Pancreas (tissue), 10 donors: ENCODE data around the gene CHGA. TPM values are rescaled to one million over a fixed set of nuclear protein-coding genes. Genes with fewer than 3 reads are reported as not detected.
A peak's percentile ranks its signal among the peaks of the same experiment; 100 is the strongest.

ENCODE experiments used
- ATAC-seq, 4 donors: fragments of 200-7000 bp; cut with Tn5 transposase; one replicate each; pipeline versions ENCODE4 v1.8.0 to v1.9.1; 2020; ENCODE audit warnings: mild to moderate bottlenecking in 4 of 4, moderate library complexity in 4 of 4
- DNase-seq, 6 donors: peaks; one replicate each; pipeline ENCODE4 v3.0.0-alpha.2; 2020
- FAIRE-seq: peaks from 2 replicates; lab custom pipeline; 2012; peaks lifted over from hg19 to GRCh38; lab: Jason Lieb, UNC
- H3K27ac ChIP-seq, 4 donors: fragments of 200-600 bp; sonication (generic); 1 replicate in 3 of 4; 2 replicates in 1 of 4; pipeline versions ENCODE4 v1.5.0 to v1.8.0; 2020
- H3K27me3 ChIP-seq, 4 donors: fragments of 200-600 bp; one replicate each; pipeline ENCODE4 v1.8.0; 2021
- H3K36me3 ChIP-seq, 3 donors: fragments of 200-600 bp; sonication (generic) in 1 of 3; one replicate each; pipeline versions ENCODE4 v1.5.0 to v1.8.0; 2020 to 2021
- H3K4me1 ChIP-seq, 3 donors: fragments of 200-600 bp; one replicate each; pipeline ENCODE4 v1.8.0; 2021
- H3K4me3 ChIP-seq, 4 donors: fragments of 200-600 bp; sonication (generic) in 2 of 4; one replicate each; pipeline versions ENCODE4 v1.5.0 to v1.8.0; 2020 to 2021
- H3K9me3 ChIP-seq, 4 donors: fragments of 200-600 bp; one replicate each; pipeline ENCODE4 v1.8.0; 2021
- CTCF ChIP-seq, 4 donors: fragments of 200-600 bp; sonication (generic) in 3 of 4; IDR thresholded peaks; one replicate each; pipeline versions ENCODE4 v1.5.0 to v1.8.0; 2021; ENCODE audit warnings: antibody characterized with exemption in 4 of 4
- WGBS, 2 donors: extraction: QIAGEN DNeasy Blood & Tissue Kit; methylation state at CpG; one replicate each; pipeline ENCODE4 v1.1.7; 2013; 5-methylcytosine and 5-hydroxymethylcytosine counted together
- intact Hi-C, 3 donors: fragments of 100-400 bp; cut with DNase I; formaldehyde crosslinking; loops; one replicate each; pipeline versions ENCODE4 v1.11.1 to v1.14.2; 2022
- polyA plus RNA-seq, 2 donors: library from polyadenylated mRNA; stranded (reverse); fragments of 200-250 nt; gene quantifications; one replicate each; pipeline ENCODE4 v1.2.3, GENCODE V29; 2013
- total RNA-seq, 6 donors: library from RNA; stranded (reverse); fragmentation: NEBNext Ultra II Directional in 4 of 6; extraction: Animal tissue kit (Norgen Biotek cat#: 25700) in 4 of 6; gene quantifications; one replicate each; pipeline versions ENCODE4 v1.2.1 to v1.2.4, GENCODE V29; 2021 to 2023
- donor health status: healthy with polysubstance abuse.
- donor health status: DM: no; HTN: no; CAD: no; lungs with moderate emphysema.
- donor health status: DM: no; HTN: no; CAD: no.
- donor health status: control.
- donor health status: control.
- donor health status: Bipolar disorder and iron deficiency.
- donor health status: DM: yes; HTN: yes; CAD: no.
- donor health status: DM: no; HTN: no; CAD: no.
- donor health status: DM: no; HTN: no; CAD: no.
- donor health status: DM: yes; HTN: yes; CAD: no.

The CHGA gene
- total and polyA plus RNA-seq, 8 donors: 30.3 to 1,505 (median 112) TPM

- intact Hi-C loops: no loop called here
- H3K9me3 ChIP-seq: no peaks in the 10 kb centered on the region
- no peak overlapping the region for H3K27ac ChIP-seq
- no peaks in the 10 kb centered on the region for H3K4me1 ChIP-seq
- ATAC-seq (no peak), DNase-seq (no peak), FAIRE-seq (no peak)
- no peak overlapping the region for H3K4me3 ChIP-seq
- WGBS, 2 donors: 57 to 71% methylated on average over 6 of the region's 6 CpGs
- no peaks in the 10 kb centered on the region for H3K27me3 ChIP-seq
- no peak for TF ChIP-seq CTCF (IDR thresholded peaks at IDR 0.05)
- H3K36me3 ChIP-seq: no peaks in the 10 kb centered on the region
Observed at GRCh38 chr14:92902191-92902590, 20.8 kb upstream of the CHGA start.

GRCh38 chr14:92902726-92903125, 20.2 kb upstream of the CHGA start:
- DNase-seq: no peak

GRCh38 chr14:92903359-92903758, 19.6 kb upstream of the CHGA start:
- no peaks in the 10 kb centered on the region for H3K36me3 ChIP-seq
- no peaks in the 10 kb centered on the region for H3K9me3 ChIP-seq
- intact Hi-C loops: no loop called here
- H3K27me3 ChIP-seq: no peaks in the 10 kb centered on the region
- no peak for TF ChIP-seq CTCF (IDR thresholded peaks at IDR 0.05)
- DNase-seq: no peak
- no peaks in the 10 kb centered on the region for H3K4me1 ChIP-seq
- FAIRE-seq: no peak
- no peak overlapping the region for H3K4me3 ChIP-seq
- H3K27ac ChIP-seq: no peak overlapping the region
- 40 to 58% methylated on average over 6 of the region's 6 CpGs for WGBS, 2 donors
- ATAC-seq: no peak

More at GRCh38 chr14:92902726-92903125, 20.2 kb upstream of the CHGA start:
- Histone ChIP-seq H3K27me3 (no peaks in the 10 kb centered on the region), H3K36me3 (no peaks in the 10 kb centered on the region), H3K27ac (no peak overlapping the region), H3K4me3 (no peak overlapping the region), H3K4me1 (no peaks in the 10 kb centered on the region), H3K9me3 (no peaks in the 10 kb centered on the region)
- intact Hi-C loops: no loop called here
- ATAC-seq: peak in 1 of 4 donors; percentile 19
- no peak for FAIRE-seq
- WGBS, 2 donors: 10 to 14% methylated on average over 17 of the region's 17 CpGs
- no peak for TF ChIP-seq CTCF (IDR thresholded peaks at IDR 0.05)

GRCh38 chr14:92905667-92906066, 17.3 kb upstream of the CHGA start:
- no peak for FAIRE-seq
- H3K4me1 ChIP-seq: no peaks in the 10 kb centered on the region
- WGBS, 2 donors: 82 to 87% methylated on average over 8 of the region's 8 CpGs
- no peaks in the 10 kb centered on the region for H3K9me3 ChIP-seq
- DNase-seq: no peak
- no peak overlapping the region for H3K27ac ChIP-seq
- ATAC-seq: no peak
- TF ChIP-seq CTCF (IDR thresholded peaks at IDR 0.05): no peak
- no peaks in the 10 kb centered on the region for H3K27me3 ChIP-seq
- no peak overlapping the region for H3K4me3 ChIP-seq
- no peaks in the 10 kb centered on the region for H3K36me3 ChIP-seq
- intact Hi-C loops: no loop called here

GRCh38 chr14:92906420-92906819, 16.5 kb upstream of the CHGA start:
- no peak for DNase-seq
- Histone ChIP-seq H3K36me3 (no peaks in the 10 kb centered on the region), H3K4me1 (no peaks in the 10 kb centered on the region), H3K27me3 (no peaks in the 10 kb centered on the region), H3K9me3 (no peaks in the 10 kb centered on the region), H3K4me3 (no peak overlapping the region), H3K27ac (no peak overlapping the region)
- intact Hi-C loops: no loop called here
- 77 to 87% methylated on average over 6 of the region's 6 CpGs for WGBS, 2 donors
- no peak for FAIRE-seq
- ATAC-seq: no peak
- no peak for TF ChIP-seq CTCF (IDR thresholded peaks at IDR 0.05)
